ENCODE results near the gene TRMT2A.

Gene TRMT2A

DNA sequence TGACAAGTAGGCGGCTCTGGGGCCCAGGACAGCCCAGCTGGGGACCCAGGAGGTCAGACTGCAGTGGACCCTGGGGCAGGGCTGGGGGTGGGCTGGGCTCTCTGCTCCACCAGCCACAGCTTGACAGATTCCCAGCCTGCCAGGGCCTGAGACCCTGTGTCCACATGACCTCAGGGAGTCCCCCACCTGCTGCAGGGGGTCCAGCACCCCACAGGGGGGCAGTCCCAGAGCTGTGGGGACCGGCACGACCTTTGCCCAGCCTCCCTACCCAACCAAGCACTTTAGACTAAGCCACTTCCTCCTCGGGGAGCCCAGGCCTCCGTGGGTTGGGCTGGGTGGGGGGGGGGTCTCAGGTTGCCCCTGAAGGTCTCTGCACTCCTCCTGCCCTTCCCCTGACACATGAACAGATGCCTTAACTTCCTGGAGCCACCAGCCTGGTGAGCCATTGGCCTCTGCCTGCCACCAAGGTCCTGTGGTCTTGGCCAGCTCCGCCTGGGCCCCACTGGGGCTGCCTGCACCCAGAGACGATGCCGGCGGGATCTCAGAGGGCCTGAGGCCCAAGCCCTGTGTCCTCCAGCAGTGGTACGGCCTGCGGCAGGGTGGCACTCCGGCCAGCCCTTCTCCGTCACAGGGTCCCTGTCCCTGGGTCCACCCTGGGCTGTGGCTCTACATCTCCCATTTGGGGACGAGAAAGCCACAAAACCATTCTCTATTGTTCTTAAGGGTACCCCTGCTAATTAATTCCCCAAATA is 30.4 kb upstream of the TRMT2A start:
- no peak for DNase-seq

DNA sequence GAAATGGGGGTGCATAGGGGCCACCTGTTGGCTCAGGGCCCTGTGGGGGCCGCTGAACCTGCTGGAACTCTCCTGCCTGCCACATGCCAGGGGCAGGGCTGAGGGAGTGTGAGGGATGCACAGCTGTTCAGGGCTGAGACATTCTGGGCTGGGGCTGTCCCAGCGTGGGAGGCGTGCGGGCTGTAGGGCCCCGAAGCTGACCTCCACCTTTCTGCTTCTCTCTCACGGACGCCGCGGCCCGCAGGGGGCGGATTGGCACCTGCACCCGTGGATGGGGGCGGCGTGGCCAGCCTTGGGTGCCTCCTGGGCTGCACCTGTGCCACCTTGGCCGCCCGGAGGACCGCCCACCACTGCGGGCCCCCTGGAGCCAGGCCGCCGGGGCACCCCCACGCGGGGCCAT is 29.8 kb upstream of the TRMT2A start:
- no peak for DNase-seq

DNA sequence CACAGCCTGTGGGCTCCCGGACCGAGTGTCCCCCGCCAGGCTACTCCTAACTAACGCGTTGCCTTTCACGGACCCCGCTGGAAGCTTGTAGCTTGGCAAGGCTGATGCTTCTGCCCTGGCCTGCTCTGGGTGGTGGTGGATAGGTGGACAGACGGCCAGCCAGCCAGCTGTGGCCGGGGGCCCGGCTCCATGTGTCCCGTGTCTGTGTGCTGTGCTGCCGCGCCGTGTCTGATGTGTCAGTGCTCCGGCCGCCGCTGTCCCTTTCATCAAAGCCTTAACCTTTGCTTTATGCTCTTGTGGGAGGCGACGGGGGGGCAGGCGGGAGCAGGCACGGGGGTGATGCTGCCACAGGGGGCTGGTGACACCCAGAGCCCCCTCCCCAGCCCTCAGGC is 28.8 kb upstream of the TRMT2A start:
- DNase-seq: no peak

DNA sequence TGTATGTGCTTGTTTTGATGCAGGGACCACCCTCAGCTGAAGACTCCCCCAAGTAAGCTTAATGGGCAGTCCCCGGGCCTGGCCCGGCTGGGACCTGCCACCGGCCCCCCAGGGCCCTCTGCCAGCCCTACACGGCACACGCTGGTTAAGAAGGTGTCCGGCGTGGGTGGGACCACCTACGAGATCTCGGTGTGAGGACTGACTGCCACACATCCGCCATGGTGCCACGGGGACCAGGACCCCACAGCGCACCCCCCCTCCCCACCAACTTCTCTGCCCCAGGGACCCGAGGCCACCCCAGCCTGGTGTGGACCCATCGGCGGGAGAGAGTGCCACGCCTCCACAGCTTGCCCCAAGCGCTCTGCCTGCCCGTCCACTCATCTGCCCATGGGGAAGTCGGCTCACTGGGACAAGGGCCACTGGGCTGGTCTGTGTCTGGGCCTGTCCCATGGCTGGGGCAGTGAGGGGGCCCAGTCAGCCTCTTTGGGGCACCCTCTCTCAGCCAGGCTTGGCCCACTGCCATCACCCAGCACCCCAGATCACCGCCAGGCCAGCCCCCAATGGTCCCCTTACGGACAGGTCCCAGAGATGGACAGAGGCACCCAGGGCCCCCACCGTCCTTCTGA is 28.3 kb upstream of the TRMT2A start:
- no peak for DNase-seq

DNA sequence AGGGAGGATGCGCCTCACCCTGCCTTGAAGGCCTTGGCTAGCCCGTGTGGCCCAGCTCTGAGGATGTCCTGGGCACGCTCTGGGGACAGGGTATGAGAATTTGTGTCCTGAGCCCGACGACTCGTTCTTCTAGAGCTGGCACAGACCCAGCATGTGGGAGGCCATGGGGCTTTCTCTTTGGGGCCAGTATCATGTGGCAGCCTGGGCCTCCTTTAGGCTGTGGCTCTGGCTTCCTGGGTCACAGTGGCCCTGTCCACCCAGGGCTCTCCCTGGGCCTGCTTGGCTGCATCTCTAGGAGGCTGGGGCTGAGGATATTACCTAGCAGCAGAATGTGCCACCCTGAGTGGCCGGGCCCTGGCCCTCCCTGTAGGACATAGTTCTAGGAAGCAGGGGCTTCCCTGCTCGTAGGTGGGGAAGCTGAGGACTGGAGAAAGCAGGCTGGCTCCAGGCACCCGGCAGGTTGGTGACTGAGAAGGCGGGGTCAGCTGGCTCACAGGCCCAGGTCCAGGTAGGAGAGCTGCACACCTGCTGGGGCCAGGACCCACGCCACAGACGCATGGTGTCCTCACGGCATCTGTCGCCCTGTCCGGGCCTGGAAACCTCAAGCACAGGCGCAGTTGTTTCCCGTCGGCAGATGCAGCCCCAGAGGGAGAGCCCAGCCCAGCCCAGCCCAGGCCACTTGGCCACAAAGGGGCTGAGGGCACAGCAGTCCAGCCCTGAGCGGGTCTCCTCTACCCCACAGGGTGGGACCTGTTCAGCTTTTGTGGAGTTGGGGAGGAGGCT is 27.0 kb upstream of the TRMT2A start:
- no peak for DNase-seq

DNA sequence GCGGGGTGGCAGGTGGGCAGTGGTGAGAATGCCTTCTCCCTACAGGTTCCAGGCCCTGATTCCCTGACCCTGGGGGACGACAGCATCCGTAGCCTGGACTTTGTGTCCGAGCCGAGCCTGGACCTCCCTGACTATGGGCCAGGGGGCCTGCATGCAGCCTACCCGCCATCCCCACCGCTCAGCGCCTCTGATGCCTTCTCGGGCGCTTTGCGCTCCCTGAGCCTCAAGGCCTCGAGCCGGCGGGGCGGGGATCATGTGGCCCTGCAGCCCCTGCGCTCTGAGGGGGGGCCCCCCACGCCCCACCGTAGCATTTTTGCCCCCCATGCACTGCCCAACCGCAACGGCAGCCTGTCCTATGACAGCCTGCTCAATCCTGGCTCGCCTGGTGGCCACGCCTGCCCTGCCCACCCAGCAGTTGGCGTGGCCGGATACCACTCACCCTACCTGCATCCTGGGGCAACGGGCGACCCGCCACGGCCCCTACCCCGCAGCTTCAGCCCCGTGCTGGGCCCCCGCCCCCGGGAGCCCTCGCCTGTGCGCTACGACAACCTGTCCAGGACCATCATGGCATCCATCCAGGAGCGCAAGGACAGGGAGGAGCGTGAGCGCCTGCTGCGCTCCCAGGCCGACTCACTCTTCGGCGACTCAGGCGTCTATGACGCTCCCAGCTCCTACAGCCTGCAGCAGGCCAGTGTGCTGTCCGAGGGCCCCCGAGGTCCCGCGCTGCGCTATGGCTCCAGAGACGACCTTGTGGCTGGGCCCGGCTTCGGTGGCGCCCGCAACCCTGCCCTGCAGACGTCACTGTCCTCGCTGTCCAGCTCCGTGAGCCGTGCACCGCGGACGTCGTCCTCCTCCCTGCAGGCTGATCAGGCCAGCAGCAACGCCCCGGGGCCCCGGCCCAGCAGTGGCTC is 25.9 kb upstream of the TRMT2A start:
- DNase-seq: no peak

DNA sequence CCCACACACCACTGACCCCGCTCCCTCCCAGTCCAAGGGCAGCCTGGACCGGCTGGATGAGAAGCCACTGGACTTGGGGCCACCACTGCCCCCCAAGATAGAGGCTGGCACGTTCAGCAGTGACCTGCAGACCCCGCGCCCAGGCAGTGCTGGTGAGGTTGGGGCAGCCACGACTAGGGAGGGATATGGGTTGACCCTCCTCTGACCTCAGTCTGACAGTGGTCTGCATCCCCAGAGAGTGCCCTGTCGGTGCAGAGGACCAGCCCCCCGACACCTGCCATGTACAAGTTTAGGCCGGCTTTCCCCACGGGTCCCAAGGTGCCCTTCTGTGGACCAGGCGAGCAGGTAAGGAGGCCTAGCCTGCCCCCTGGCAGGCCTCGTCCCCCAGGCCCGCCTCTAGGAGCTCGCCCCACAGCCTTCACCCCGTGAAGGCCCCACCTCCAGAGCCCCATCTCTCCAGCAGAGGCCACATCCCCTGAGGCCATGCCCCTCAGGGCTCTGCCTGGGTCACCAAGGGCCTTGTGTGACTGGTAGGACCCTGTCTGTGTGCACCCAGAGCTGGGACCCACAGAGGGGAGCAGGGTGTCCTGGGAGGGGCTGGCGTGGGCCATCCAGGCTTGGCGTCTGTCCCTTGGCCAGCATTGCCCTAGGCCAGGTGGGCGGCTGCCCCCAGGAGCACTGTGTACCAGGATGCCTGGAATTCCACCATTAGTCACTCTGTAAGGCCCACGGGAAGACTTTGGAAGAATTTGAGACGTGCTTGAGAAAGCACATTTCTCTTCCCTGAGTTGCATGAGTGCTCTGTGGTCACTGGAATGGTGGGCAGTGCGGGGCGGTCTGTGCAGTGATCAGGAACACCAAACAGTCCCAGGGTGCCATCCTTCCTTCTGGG is 24.4 kb upstream of the TRMT2A start:
- DNase-seq: no peak

DNA sequence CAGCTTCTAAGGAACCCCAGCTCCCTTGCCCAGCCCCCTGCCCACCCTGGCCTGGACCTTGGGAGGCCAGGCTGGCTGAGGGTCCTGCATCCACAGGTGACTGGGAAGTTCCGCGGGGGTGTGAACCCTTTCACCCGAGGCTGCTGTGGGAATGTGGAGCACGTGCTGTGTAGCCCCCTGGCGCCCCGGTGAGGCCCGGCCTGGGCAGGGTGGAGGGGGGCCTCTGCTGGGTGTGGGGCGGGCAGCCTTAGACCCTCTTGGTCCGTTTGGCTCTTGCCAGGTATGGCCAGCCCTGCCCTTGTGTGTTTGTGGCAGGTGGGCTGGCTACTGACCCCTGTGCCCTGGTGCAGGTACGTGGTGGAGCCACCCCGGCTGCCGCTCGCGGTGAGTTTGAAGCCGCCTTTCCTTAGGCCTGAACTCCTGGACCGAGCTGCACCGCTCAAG is 23.5 kb upstream of the TRMT2A start:
- DNase-seq: no peak

DNA sequence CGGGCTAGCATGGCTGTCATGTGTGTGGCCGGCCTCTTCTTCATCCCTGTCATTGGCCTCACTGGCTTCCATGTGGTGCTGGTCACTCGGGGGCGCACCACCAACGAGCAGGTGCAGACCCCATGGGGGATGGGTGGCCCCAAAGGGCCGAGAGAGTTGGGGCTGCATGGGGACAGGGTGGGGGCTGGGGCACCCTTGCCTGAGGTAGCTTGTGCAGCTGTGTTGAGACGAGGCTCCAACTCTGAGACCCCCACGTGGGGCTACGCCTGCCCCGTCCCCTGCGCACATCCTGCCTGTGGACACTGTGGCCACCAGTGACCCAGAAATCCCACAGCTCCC is 23.1 kb upstream of the TRMT2A start:
- no peak for DNase-seq

DNA sequence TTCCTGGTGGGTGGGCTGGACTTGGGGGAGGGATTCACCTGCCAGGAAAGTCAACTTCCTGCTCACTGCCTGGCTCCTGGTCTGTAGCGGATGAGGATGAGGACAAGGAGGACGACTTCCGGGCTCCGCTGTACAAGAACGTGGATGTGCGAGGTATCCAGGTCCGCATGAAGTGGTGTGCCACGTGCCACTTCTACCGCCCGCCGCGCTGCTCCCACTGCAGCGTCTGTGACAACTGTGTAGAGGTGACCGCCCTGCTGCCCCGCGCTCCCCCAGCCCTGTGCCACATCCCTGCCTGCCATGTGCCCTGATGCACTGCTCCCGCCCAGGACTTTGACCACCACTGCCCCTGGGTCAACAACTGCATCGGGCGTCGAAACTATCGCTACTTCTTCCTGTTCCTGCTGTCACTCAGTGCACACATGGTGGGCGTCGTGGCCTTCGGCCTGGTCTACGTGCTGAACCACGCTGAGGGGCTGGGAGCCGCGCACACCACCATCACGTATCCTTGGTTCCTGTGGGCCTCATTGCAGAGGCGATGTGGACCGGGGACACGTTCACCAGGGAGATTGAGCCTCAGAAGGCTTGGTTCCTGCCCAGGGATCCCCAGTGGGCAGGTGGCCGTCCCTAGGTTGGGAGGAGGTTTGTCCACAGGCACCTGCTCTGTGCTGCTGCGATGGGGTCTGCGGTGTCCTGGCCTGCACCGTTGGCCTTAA is 22.5 kb upstream of the TRMT2A start:
- no peak for DNase-seq

DNA sequence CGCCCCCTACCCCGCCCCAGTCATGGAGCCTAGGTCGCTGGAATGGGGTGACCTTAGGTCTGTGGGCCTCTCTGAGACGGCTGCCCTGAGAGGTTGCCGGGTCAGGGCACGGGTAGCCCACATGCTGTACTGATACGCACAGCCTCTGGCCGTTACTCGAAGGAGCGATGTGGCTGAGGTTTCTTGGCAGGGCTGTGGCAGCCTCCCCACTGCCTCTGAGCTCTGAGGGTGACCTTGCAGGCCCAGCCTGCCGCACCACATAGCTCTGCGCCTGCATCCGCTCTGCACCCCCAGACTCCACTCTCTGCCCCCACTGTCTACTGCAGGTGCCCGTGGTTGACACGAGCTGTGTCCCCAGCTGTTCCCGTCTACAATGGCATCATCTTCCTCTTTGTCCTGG is 21.8 kb upstream of the TRMT2A start:
- no peak for DNase-seq

DNA sequence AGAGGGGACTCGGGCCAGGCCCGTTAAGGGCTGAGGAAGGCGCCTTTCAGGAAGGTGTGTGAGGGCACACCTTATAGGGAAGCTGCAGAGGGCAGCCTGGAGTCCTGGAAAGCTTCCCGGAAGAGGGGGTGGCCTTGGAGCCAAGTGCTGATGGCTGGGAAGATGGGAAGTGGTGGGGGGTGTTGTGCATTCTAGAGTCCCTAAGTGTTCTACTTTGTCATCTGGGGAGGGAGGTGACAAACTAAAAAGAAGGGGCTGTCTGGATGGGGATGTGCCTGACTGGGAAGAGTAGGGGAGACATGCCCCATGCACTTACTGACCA is 21.4 kb upstream of the TRMT2A start:
- DNase-seq: no peak

DNA sequence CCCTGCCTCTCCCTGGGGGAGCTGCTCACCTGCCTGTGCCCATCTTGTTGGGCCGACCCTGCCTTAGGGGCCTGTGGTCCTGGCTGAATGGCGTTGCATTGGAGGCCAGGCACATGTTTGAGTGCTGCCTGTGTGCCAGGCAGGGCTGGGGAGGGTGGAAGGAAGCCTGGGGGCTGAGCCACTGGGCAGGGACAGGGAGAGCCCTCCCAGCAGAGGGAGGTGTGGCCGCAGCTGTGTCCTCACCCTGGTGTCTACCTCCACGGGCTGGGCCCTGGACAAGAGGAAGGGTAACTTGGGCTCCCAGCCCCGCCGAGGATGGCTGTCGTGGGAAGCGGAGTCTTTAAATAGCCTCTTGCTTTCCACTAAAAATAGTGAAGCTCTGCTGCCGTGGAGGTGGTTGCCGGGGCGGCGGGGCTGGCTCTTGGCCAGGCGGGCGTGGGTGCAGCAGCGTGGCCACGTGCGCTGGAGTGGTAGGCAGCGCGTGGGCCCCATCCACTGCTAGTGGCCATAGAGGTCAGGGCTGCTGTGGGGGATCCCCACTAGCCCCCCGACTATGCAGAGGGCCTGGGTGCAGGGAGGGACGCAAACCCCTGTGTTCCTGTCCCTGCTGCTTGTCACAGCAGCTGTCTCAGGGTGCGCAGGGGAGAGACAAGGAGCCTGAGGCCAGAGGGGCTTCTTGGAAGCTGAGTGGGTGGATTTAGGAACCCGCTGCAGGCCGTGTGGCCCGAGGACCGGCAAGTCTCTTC is 20.8 kb upstream of the TRMT2A start:
- DNase-seq: no peak

DNA sequence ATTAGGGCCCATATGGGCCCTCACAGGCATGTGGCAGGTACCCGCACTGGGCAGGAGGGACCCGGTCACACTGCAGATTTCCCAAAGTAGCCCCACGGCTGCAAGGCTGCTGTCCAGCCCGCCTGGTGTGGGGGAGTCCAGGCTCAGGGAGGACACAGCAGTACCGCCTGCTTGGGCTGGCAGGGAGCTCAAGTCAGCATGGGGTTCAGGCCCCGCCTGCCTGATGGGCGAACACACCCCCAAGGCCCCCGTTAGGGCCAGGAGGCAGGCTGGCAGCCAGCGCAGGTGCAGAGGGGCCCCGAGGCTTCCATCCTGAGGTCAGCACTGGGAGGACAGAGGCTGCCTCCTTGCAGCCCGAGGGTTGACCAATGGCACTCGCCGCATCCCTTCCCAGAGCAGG is 20.1 kb upstream of the TRMT2A start:
- no peak for DNase-seq

DNA sequence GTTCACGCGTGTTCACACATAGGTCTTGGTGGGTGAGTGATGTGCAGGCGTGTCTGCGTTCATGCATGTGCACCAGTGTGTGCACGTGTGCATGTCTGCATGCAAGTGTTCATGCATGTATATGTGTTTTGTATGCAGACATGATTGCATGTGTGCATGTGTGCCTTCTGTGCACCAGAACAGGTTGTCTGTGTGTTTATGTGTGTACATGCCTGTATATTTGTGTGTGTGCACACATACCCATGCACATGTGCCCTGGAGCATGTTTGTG is 19.5 kb upstream of the TRMT2A start:
- DNase-seq: no peak

DNA sequence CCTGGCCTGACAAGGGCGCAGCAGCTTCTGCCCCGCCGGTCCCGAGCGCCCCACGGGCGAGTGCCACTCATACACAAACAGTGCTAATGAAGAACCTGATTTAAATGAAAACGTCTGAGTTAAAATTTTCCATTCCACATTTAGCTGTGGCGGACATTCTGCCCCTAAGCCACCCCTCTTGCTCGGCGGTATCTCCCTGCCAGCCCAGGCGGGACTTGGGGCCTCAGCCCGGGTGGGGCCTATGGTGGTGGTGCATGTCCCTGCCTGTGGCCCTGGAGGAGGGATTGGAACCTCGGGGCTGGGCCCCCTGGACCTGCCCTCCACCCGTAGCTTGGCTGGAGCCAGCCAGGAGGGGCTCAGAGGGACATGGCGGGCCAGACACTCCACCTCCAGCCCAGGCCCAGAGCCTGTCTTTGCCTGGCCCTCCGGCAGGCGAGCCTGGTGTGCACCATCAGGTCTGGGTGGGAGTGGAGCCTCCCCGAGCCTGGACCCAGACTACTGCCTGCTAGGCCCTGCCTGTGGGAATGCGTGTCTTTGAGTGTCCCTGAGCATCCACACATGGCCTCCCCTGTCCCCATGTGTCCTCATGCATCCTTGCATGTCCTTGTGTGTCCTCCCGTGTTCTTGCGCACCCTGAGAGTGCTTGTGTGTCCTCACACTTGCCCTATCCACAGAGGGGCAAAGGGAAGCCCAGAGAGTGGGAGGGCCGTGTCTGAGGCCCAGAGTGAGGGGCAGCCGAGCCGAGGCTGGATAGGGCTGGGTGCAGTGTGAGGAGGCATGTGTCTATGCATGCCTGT is 19.0 kb upstream of the TRMT2A start:
- DNase-seq: no peak

DNA sequence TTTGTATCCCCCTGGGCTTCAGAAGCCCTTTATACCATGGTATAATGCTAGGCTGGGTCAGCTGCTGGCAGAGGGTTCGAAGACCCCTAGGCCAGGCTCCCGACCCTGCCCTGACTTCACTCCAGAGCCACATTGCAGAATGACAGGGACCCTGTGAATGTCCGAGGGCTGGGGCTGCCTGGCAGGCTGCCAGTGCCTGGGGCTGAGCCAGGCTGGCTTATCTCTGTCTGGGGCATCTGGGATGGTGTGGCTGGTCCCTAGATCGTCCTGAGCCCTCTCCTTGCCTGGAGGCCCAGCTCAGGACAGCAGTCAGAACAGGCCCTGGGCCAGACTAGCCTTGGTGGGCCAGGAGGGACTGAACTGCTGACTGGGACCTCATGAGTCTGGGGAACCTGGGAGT is 18.2 kb upstream of the TRMT2A start:
- no peak for DNase-seq

DNA sequence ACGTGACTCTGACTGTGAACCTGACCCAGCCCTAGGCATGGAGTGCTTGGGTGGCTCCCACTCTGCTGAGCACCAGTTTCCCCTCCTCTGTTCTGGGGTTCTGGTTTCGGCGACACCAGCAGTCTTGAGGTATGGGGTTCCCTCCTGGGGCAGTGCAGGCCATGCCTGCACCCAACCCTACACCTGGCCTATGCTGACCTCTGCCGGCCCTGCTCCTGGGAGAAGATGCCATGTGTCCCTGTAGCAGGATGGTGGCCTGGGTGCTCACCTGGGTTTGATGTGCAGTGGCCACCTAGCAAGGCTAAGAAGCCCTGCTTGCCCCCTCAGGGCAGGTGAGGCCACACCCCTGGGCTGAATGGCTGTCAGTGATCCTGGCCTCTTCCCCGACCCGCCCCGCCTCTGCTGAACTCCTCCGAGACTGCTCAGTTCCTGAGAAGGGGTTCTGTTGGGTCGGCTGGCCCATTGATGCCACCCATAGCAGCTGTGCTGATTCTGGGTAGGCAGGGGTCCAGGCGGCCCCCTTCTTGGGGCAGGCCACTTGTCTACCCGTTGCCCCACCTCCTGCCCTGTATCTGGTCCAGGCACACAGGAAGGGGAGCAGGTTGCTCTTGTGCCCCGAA is 17.0 kb upstream of the TRMT2A start:
- DNase-seq: no peak

DNA sequence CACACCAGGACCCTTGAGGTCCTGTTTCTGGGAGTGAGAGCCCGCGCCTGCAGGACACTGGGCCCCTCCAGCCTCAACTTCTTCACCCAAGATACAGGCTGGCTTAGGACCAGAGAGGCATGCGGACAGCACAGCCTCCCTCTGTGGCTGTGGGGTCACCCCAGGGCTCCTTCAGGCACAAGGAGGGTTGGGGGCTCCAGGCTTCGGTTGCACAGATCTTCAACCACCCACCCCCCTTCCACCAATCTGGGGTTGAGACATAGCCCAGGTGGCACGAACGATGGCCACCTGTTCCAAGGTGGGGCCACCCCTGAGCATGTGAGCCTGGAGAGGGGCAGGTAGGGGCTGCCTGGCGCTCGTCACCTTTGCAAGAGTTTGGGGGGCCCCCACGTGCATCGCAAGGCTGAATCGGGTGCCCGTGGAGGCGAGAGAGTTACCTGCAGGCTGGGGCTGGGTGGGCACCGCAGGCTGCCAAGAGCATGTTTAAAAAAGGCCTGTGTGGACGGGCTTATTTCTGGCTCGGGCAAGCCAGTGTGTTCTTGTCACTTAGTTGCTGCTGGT is 15.7 kb upstream of the TRMT2A start:
- no peak for DNase-seq

All from NCI-H1092 (cell line).